ENCODE results near the gene SPATA31D1. TPM values are rescaled to one million over a fixed set of nuclear protein-coding genes. Genes with fewer than 3 reads are reported as not detected.

SPATA31D1 gene
- total and polyA plus RNA-seq, 7 experiments from 2014 or later, result not detected

DNA sequence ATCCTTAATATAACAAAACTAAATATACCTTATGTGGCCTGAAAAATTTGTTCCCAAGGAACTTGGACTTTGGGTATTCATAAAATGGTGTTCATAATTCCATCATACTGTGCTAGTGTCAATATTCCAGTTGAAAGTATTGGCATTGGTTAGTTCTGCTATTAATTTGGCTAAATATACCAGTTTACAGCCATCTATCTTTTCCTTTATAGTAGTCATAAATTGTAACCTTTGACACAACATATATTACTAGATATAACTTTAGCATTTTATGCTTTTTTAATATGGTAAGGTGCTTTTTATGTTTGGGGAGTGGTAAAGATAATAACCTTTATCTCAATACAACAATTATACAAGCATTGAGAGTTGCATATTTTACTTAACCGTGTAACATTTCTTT lies 23.7 kb downstream of the SPATA31D1 start:
- ChIA-PET POLR2A (no interaction called here), CTCF (no interaction called here)
- DNase-seq (no peak), ATAC-seq (no peak)
- H3K27ac ChIP-seq (ENCODE audit: low read depth, low read length), result no peak overlapping the region
- no peaks in the 10 kb centered on the region for H3K4me1 Mint-ChIP-seq
- H3K9me3 Mint-ChIP-seq, result peaks cover 3 to 23% (median 9%) of the 10 kb centered on the region in 11 donors
- no peaks in the 10 kb centered on the region for H3K4me1 ChIP-seq (ENCODE audit: control insufficient read depth in 2 of 2, insufficient read depth in 2 of 2, low read length in 2 of 2)
- H3K36me3 Mint-ChIP-seq, result no peaks in the 10 kb centered on the region
- H3K27me3 ChIP-seq (ENCODE audit: control insufficient read depth in 2 of 2, insufficient read depth in 2 of 2, low read length in 2 of 2), result no peaks in the 10 kb centered on the region
- no peak overlapping the region for H3K27ac Mint-ChIP-seq
- intact Hi-C loops (cut with micrococcal nuclease), result no loop called here
- no peaks in the 10 kb centered on the region for H3K27me3 Mint-ChIP-seq
- no peak overlapping the region for H3K4me3 Mint-ChIP-seq
- H3K36me3 ChIP-seq (ENCODE audit: control insufficient read depth in 2 of 3, insufficient read depth in 3 of 3, low read length in 3 of 3), result no peaks in the 10 kb centered on the region
- no peaks in the 10 kb centered on the region for H3K9me3 ChIP-seq (ENCODE audit: control insufficient read depth in 2 of 3, low read length in 3 of 3)
- H3K4me3 ChIP-seq (ENCODE audit: low read length), result no peak overlapping the region

DNA sequence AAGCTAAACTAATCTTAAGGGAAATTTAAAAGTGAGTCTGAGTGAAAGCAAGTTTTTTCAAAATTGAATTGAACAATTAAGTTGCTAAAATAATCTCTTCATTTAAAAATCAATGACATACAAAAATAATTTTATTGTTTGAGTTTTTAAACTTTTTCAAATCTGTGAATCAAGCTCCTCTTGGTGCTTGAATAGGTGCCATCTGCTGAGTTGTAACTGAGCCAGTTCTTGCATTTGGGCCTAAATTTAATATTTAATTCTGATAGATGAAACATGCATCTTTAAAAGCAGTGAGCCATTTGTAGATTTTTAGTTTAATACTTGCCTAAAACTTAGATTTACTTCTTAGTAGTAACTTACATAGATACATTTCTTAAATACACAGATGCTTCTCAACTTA lies 31.8 kb downstream of the SPATA31D1 start:
- H3K9me3 ChIP-seq (ENCODE audit: control insufficient read depth in 2 of 3, low read length in 3 of 3), result no peaks in the 10 kb centered on the region
- Mint-ChIP-seq H3K27me3 (no peaks in the 10 kb centered on the region), H3K4me3 (no peak overlapping the region), H3K36me3 (no peaks in the 10 kb centered on the region), H3K27ac (no peak overlapping the region), H3K9me3 (peaks cover 0 to 22% (median 10%) of the 10 kb centered on the region in 11 donors), H3K4me1 (no peaks in the 10 kb centered on the region)
- ATAC-seq (no peak), DNase-seq (no peak)
- CTCF ChIA-PET, result no interaction called here
- H3K4me3 ChIP-seq (ENCODE audit: low read length), result no peak overlapping the region
- intact Hi-C loops (cut with micrococcal nuclease), result no loop called here
- no peaks in the 10 kb centered on the region for H3K27me3 ChIP-seq (ENCODE audit: control insufficient read depth in 2 of 2, insufficient read depth in 2 of 2, low read length in 2 of 2)
- no peaks in the 10 kb centered on the region for H3K36me3 ChIP-seq (ENCODE audit: control insufficient read depth in 2 of 3, insufficient read depth in 3 of 3, low read length in 3 of 3)
- POLR2A ChIA-PET, result no interaction called here
- no peak overlapping the region for H3K27ac ChIP-seq (ENCODE audit: low read depth, low read length)
- no peaks in the 10 kb centered on the region for H3K4me1 ChIP-seq (ENCODE audit: control insufficient read depth in 2 of 2, insufficient read depth in 2 of 2, low read length in 2 of 2)

GRCh38 chr9:82021198-82021597 lies 32.6 kb downstream of the SPATA31D1 start:
- Histone ChIP-seq H3K4me3 (ENCODE audit: low read length) (no peak overlapping the region), H3K27me3 (ENCODE audit: control insufficient read depth in 2 of 2, insufficient read depth in 2 of 2, low read length in 2 of 2) (no peaks in the 10 kb centered on the region), H3K36me3 (ENCODE audit: control insufficient read depth in 2 of 3, insufficient read depth in 3 of 3, low read length in 3 of 3) (no peaks in the 10 kb centered on the region), H3K27ac (ENCODE audit: low read depth, low read length) (no peak overlapping the region), H3K4me1 (ENCODE audit: control insufficient read depth in 2 of 2, insufficient read depth in 2 of 2, low read length in 2 of 2) (no peaks in the 10 kb centered on the region), H3K9me3 (ENCODE audit: control insufficient read depth in 2 of 3, low read length in 3 of 3) (no peaks in the 10 kb centered on the region)
- H3K4me1 Mint-ChIP-seq, result no peaks in the 10 kb centered on the region
- ChIA-PET POLR2A (no interaction called here), CTCF (no interaction called here)
- H3K36me3 Mint-ChIP-seq, result no peaks in the 10 kb centered on the region
- ATAC-seq, result no peak
- no peaks in the 10 kb centered on the region for H3K27me3 Mint-ChIP-seq
- H3K4me3 Mint-ChIP-seq, result no peak overlapping the region
- H3K9me3 Mint-ChIP-seq, result peaks cover 0 to 21% (median 10%) of the 10 kb centered on the region in 11 donors
- no peak overlapping the region for H3K27ac Mint-ChIP-seq
- intact Hi-C loops (cut with micrococcal nuclease), result no loop called here
- DNase-seq, result no peak

DNA sequence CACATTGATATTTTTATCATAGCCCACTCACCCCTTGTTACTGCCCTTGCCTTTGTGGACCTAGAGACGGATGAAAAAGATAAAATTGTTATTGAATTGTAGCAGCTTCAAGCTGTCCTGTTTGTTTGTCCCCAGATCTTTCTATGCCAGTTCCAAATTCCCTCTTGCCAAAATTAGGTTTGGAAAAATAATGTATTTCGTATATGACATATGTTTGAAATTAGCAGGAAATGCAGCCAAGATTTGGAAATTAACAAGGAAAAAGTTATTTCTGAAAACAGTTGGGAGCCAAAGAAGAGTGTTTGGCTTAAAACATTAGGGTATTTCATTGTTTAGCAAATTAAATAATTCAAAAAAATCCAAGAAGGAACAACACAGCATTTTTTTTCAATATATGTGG lies 33.5 kb downstream of the SPATA31D1 start:
- intact Hi-C loops (cut with micrococcal nuclease), result no loop called here
- no peaks in the 10 kb centered on the region for H3K9me3 ChIP-seq (ENCODE audit: control insufficient read depth in 2 of 3, low read length in 3 of 3)
- H3K36me3 Mint-ChIP-seq, result no peaks in the 10 kb centered on the region
- H3K4me1 ChIP-seq (ENCODE audit: control insufficient read depth in 2 of 2, insufficient read depth in 2 of 2, low read length in 2 of 2), result no peaks in the 10 kb centered on the region
- no peak overlapping the region for H3K27ac ChIP-seq (ENCODE audit: low read depth, low read length)
- ATAC-seq (no peak), DNase-seq (no peak)
- no peaks in the 10 kb centered on the region for H3K4me1 Mint-ChIP-seq
- H3K9me3 Mint-ChIP-seq, result peaks cover 0 to 17% (median 6%) of the 10 kb centered on the region in 11 donors
- no peak overlapping the region for H3K27ac Mint-ChIP-seq
- H3K27me3 Mint-ChIP-seq, result no peaks in the 10 kb centered on the region
- ChIA-PET CTCF (no interaction called here), POLR2A (no interaction called here)
- H3K4me3 ChIP-seq (ENCODE audit: low read length), result no peak overlapping the region
- H3K4me3 Mint-ChIP-seq, result no peak overlapping the region
- H3K27me3 ChIP-seq (ENCODE audit: control insufficient read depth in 2 of 2, insufficient read depth in 2 of 2, low read length in 2 of 2), result no peaks in the 10 kb centered on the region
- no peaks in the 10 kb centered on the region for H3K36me3 ChIP-seq (ENCODE audit: control insufficient read depth in 2 of 3, insufficient read depth in 3 of 3, low read length in 3 of 3)

DNA sequence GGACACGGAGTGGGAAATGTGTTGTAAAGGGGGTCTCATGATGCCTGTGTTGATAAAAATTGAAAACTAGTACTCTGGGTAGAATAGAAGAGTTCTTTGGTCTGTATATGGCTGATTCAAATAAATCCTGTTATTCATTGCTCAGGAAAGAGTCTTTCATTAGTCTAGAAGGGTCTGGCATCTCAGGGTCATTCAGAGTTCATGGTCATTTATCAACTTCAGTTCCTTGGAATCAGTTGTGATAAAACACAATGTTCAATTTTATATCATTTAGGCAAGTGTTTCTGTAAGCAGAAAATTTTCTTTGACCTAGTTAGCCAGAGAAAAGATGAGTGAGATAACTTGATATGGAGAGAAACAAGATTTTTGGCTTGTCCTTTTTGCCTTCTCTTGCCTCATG lies 36.3 kb downstream of the SPATA31D1 start:
- H3K27me3 Mint-ChIP-seq, result no peaks in the 10 kb centered on the region
- Histone ChIP-seq H3K4me3 (ENCODE audit: low read length) (no peak overlapping the region), H3K9me3 (ENCODE audit: control insufficient read depth in 2 of 3, low read length in 3 of 3) (no peaks in the 10 kb centered on the region), H3K4me1 (ENCODE audit: control insufficient read depth in 2 of 2, insufficient read depth in 2 of 2, low read length in 2 of 2) (no peaks in the 10 kb centered on the region), H3K27me3 (ENCODE audit: control insufficient read depth in 2 of 2, insufficient read depth in 2 of 2, low read length in 2 of 2) (no peaks in the 10 kb centered on the region), H3K36me3 (ENCODE audit: control insufficient read depth in 2 of 3, insufficient read depth in 3 of 3, low read length in 3 of 3) (no peaks in the 10 kb centered on the region), H3K27ac (ENCODE audit: low read depth, low read length) (no peak overlapping the region)
- no peak for ATAC-seq
- no peak overlapping the region for H3K4me3 Mint-ChIP-seq
- no peaks in the 10 kb centered on the region for H3K4me1 Mint-ChIP-seq
- no peak overlapping the region for H3K27ac Mint-ChIP-seq
- peaks cover 0 to 10% (median 2%) of the 10 kb centered on the region in 11 donors for H3K9me3 Mint-ChIP-seq
- intact Hi-C loops (cut with micrococcal nuclease), result no loop called here
- ChIA-PET CTCF (no interaction called here), POLR2A (no interaction called here)
- no peaks in the 10 kb centered on the region for H3K36me3 Mint-ChIP-seq
- no peak for DNase-seq

GRCh38 chr9:82031538-82032280 lies 43.1 kb downstream of the SPATA31D1 start:
- Mint-ChIP-seq H3K36me3 (no peaks in the 10 kb centered on the region), H3K9me3 (peaks cover 0 to 9% (median 0%) of the 10 kb centered on the region in 11 donors), H3K4me3 (no peak overlapping the region), H3K27me3 (peaks cover 0 to 7% (median 0%) of the 10 kb centered on the region in 5 donors), H3K4me1 (no peaks in the 10 kb centered on the region), H3K27ac (no peak overlapping the region)
- DNase-seq, result no peak
- intact Hi-C loops (cut with micrococcal nuclease), result no loop called here
- Histone ChIP-seq H3K36me3 (ENCODE audit: control insufficient read depth in 2 of 3, insufficient read depth in 3 of 3, low read length in 3 of 3) (no peaks in the 10 kb centered on the region), H3K9me3 (ENCODE audit: control insufficient read depth in 2 of 3, low read length in 3 of 3) (no peaks in the 10 kb centered on the region), H3K4me3 (ENCODE audit: low read length) (no peak overlapping the region), H3K4me1 (ENCODE audit: control insufficient read depth in 2 of 2, insufficient read depth in 2 of 2, low read length in 2 of 2) (no peaks in the 10 kb centered on the region), H3K27me3 (ENCODE audit: control insufficient read depth in 2 of 2, insufficient read depth in 2 of 2, low read length in 2 of 2) (no peaks in the 10 kb centered on the region), H3K27ac (ENCODE audit: low read depth, low read length) (no peak overlapping the region)
- ATAC-seq, result no peak
- ChIA-PET CTCF (no interaction called here), POLR2A (no interaction called here)

- no peak for DNase-seq
- CTCF ChIA-PET, result no interaction called here
- POLR2A ChIA-PET, result no interaction called here
Observed at GRCh38 chr9:82034956-82035731, 46.6 kb downstream of the SPATA31D1 start.

More at GRCh38 chr9:82034956-82035731, 46.6 kb downstream of the SPATA31D1 start:
- Mint-ChIP-seq H3K4me1 (no peaks in the 10 kb centered on the region), H3K27me3 (peaks cover 0 to 7% (median 0%) of the 10 kb centered on the region in 5 donors), H3K27ac (no peak overlapping the region), H3K36me3 (no peaks in the 10 kb centered on the region), H3K9me3 (peaks cover 0 to 5% (median 0%) of the 10 kb centered on the region in 11 donors), H3K4me3 (no peak overlapping the region)
- Histone ChIP-seq H3K9me3 (ENCODE audit: control insufficient read depth in 2 of 3, low read length in 3 of 3) (no peaks in the 10 kb centered on the region), H3K4me3 (ENCODE audit: low read length) (no peak overlapping the region), H3K4me1 (ENCODE audit: control insufficient read depth in 2 of 2, insufficient read depth in 2 of 2, low read length in 2 of 2) (no peaks in the 10 kb centered on the region), H3K36me3 (ENCODE audit: control insufficient read depth in 2 of 3, insufficient read depth in 3 of 3, low read length in 3 of 3) (no peaks in the 10 kb centered on the region), H3K27ac (ENCODE audit: low read depth, low read length) (no peak overlapping the region), H3K27me3 (ENCODE audit: control insufficient read depth in 2 of 2, insufficient read depth in 2 of 2, low read length in 2 of 2) (no peaks in the 10 kb centered on the region)
- ATAC-seq, result no peak
- intact Hi-C loops (cut with micrococcal nuclease), result no loop called here

All from naive thymus-derived CD4-positive, alpha-beta T cell (primary cell).